ENCODE results near the gene MAST4. TPM values are rescaled to one million over a fixed set of nuclear protein-coding genes. Genes with fewer than 3 reads are reported as not detected.

MAST4 gene
- total and polyA plus RNA-seq, 2 of the 8 experiments (the other 6 are each of a cell fraction or from before 2014, with no cell fraction given), result 1.5 to 2.6 TPM

DNA sequence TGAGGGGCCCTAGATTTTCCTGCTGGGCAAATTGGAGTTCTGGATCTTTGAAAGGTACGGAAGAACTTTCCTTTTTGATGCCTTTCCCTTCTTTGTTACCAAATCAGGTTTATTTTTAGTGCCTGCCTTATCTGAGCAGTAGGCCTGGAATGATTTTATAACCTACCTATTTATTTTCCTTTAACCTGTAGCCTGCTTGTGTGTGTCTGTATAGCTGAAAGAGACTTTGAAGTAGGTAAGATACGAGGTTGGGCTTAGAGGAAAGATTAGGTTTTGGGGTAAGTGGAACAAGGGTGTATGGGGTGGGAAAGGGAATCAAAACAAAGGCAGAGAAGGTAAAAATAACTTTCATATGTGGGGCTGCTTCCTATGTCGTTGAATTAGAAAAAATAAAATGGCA is 389.2 kb downstream of the MAST4 start:
- no peaks in the 10 kb centered on the region for H3K36me3 ChIP-seq (ENCODE audit: control insufficient read depth in 2 of 4, insufficient read depth in 4 of 4, low read length in 3 of 4)
- POLR2A ChIA-PET (ENCODE audit: partially characterized antibody), result no interaction called here
- no peak overlapping the region for H3K23ac ChIP-seq (ENCODE audit: insufficient read length)
- 80% methylated on average over 3 of the region's 3 CpGs; no CpG with 5 or more reads in 1 of the 2 experiments for WGBS, 2 experiments (ENCODE audit: extremely low coverage in 1 of 2, insufficient coverage in 1 of 2, insufficient read length in 1 of 2, insufficient replicate concordance in 2 of 2, low coverage in 1 of 2, low lambda C conversion rate in 2 of 2, missing lambda C conversion rate in 1 of 2)
- no peak overlapping the region for H3K27ac ChIP-seq (ENCODE audit: low read depth, low read length)
- H3K18ac ChIP-seq (ENCODE audit: extremely low read depth, low read length), result no peak overlapping the region
- H4K20me1 ChIP-seq (replicated peaks in 1 of 2; ENCODE audit: control insufficient read depth in 1 of 2, insufficient read depth in 2 of 2, low read length in 2 of 2), result no peaks in the 10 kb centered on the region
- H4K91ac ChIP-seq (replicated peaks; ENCODE audit: insufficient read length, low read length), result no peak overlapping the region
- H3K79me1 ChIP-seq (ENCODE audit: low read depth, low read length), result no peaks in the 10 kb centered on the region
- no peak overlapping the region for H2AK5ac ChIP-seq (ENCODE audit: low read depth, low read length)
- no peak overlapping the region for H2BK12ac ChIP-seq (ENCODE audit: low read depth, low read length)
- no peak overlapping the region for H3K56ac ChIP-seq (replicated peaks; ENCODE audit: insufficient read length, low read depth, low read length)
- H3K79me2 ChIP-seq (ENCODE audit: control insufficient read depth in 1 of 2, insufficient read depth in 2 of 2, low read length in 2 of 2), result no peaks in the 10 kb centered on the region
- FAIRE-seq, result no peak
- H4K5ac ChIP-seq (ENCODE audit: insufficient read length, low read depth, low read length), result no peak overlapping the region
- no peak overlapping the region for H3K4me3 ChIP-seq (ENCODE audit: extremely low read depth in 1 of 4, insufficient read depth in 2 of 4, low read depth in 3 of 4, low read length in 4 of 4)
- H2AFZ ChIP-seq (ENCODE audit: low read length), result no peak overlapping the region
- H3K9ac ChIP-seq (replicated peaks in 1 of 4; ENCODE audit: extremely low read depth in 1 of 4, low read depth in 3 of 4, low read length in 3 of 4), result no peak overlapping the region
- no peak overlapping the region for H2BK15ac ChIP-seq (ENCODE audit: low read length)
- TF ChIP-seq PHF8 (conservative IDR thresholded peaks at IDR 0.05; ENCODE audit: low read depth, low read length), result no peak
- TF ChIP-seq, protein P1, sequence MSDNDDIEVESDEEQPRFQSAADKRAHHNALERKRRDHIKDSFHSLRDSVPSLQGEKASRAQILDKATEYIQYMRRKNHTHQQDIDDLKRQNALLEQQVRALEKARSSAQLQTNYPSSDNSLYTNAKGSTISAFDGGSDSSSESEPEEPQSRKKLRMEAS (IDR thresholded peaks at IDR 0.05), result no peak
- TF ChIP-seq, protein P2, sequence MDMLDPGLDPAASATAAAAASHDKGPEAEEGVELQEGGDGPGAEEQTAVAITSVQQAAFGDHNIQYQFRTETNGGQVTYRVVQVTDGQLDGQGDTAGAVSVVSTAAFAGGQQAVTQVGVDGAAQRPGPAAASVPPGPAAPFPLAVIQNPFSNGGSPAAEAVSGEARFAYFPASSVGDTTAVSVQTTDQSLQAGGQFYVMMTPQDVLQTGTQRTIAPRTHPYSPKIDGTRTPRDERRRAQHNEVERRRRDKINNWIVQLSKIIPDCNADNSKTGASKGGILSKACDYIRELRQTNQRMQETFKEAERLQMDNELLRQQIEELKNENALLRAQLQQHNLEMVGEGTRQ (IDR thresholded peaks at IDR 0.05; ENCODE audit: low read length), result no peak
- H2BK120ac ChIP-seq (replicated peaks; ENCODE audit: low read depth, low read length), result no peak overlapping the region
- peaks cover 0 to 4% (median 2%) of the 10 kb centered on the region in 4 experiments; a peak in 4 of 7 replicates for H3K4me1 ChIP-seq (replicated peaks in 1 of 4; ENCODE audit: control insufficient read depth in 3 of 4, insufficient read depth in 4 of 4, low read length in 3 of 4)
- H3K27me3 ChIP-seq (replicated peaks in 1 of 4; ENCODE audit: control insufficient read depth in 3 of 4, extremely low read depth in 1 of 4, insufficient read depth in 3 of 4, low read length in 3 of 4), result no peaks in the 10 kb centered on the region
- no peaks in the 10 kb centered on the region for H3K9me3 ChIP-seq (ENCODE audit: insufficient read depth in 2 of 2, low read depth in 1 of 2, low read length in 1 of 2)
- no peak overlapping the region for H3K4ac ChIP-seq (replicated peaks; ENCODE audit: insufficient read length, low read depth, low read length)
- H3K4me2 ChIP-seq (ENCODE audit: insufficient read depth in 1 of 2, low read depth in 2 of 2, low read length in 2 of 2), result no peak overlapping the region
- H2BK20ac ChIP-seq (ENCODE audit: low read length), result no peak overlapping the region
- no peak for DNase-seq (ENCODE audit: low read depth in 1 of 2, low spot score in 2 of 2)
- H3K23me2 ChIP-seq (ENCODE audit: low read depth, low read length), result no peaks in the 10 kb centered on the region
- no peak overlapping the region for H4K8ac ChIP-seq (ENCODE audit: extremely low read depth, insufficient read depth, low read length)
- no peak overlapping the region for H3K14ac ChIP-seq (ENCODE audit: insufficient read length)
- H2BK5ac ChIP-seq (ENCODE audit: low read depth, low read length), result no peak overlapping the region
- CTCF ChIA-PET (ENCODE audit: partially characterized antibody), result interaction anchor here (0.6 to 1.5 kb wide), 4 partner anchors 90 to 181 kb away, joined by 4 read pairs; no protein-coding TSS in a partner anchor

Measured in H1 (cell line).